MM.1S (cell line): ENCODE data around the gene MEAF6.

ENCODE experiments used
- CTCF ChIP-seq: fragments of 300-600 bp; sonication (generic); IDR thresholded peaks from 2 replicates; pipeline ENCODE4 v1.5.1; 2016; ENCODE audit warnings: antibody characterized with exemption, low read length, mixed read lengths
- EZH2 ChIP-seq: fragments of 300-600 bp; sonication (generic); optimal IDR thresholded peaks from 2 replicates; pipeline ENCODE3; 2017; ENCODE audit warnings: low read depth, mild to moderate bottlenecking, antibody characterized with exemption, low read length, mixed read lengths

GRCh38 chr1:37513795-37514349 is 694 bp downstream of the MEAF6 start:
- no peak for TF ChIP-seq CTCF
- no peak for TF ChIP-seq EZH2
